Measurements from ENCODE around the gene C11orf24. TPM values are rescaled to one million over a fixed set of nuclear protein-coding genes. Genes with fewer than 3 reads are reported as not detected.

Gene C11orf24
- total and polyA plus RNA-seq, 9 of the 15 experiments (the other 6 are each of a cell fraction or from before 2014, with no cell fraction given): 2.0 to 65.2 (median 32.5) TPM

GRCh38 chr11:68306636-68307035 lies 34.9 kb upstream of the C11orf24 start:
- in situ Hi-C loops (cut with MboI): no loop called here
- peaks cover 1% of the 10 kb centered on the region; the same call in 1 of the 2 replicates for H3K9me3 ChIP-seq (replicated peaks; ENCODE audit: control insufficient read depth, insufficient read depth, low read depth, low read length)
- no peak overlapping the region for H2AFZ ChIP-seq (ENCODE audit: low read depth, low read length)
- DNase-seq (ENCODE audit: extremely low read depth in 1 of 4, low spot score in 3 of 4) (no peak), ATAC-seq (no peak), FAIRE-seq (peak; percentile 32)
- H3K9me1 ChIP-seq (ENCODE audit: control insufficient read depth, insufficient read depth, low read length): no peaks in the 10 kb centered on the region
- no peaks in the 10 kb centered on the region for H3K36me3 ChIP-seq (ENCODE audit: control insufficient read depth, insufficient read depth, low read length)
- ChIA-PET CTCF (ENCODE audit: low intra/inter-chr PET ratio) (no interaction called here), POLR2A (no interaction called here)
- intact Hi-C loops (cut with micrococcal nuclease): no loop called here
- 29% methylated on average over 2 of the region's 3 CpGs for WGBS (ENCODE audit: insufficient coverage, low coverage, missing lambda C conversion rate)
- no TSS peak for BruUV-seq (replicated peaks)
- no peaks in the 10 kb centered on the region for H3K27me3 ChIP-seq (ENCODE audit: control insufficient read depth in 2 of 2, insufficient read depth in 2 of 2, low read length in 2 of 2)
- no peak for TF ChIP-seq SP2 (IDR thresholded peaks at IDR 0.05; ENCODE audit: extremely low read depth, low read depth, low read length, poor library complexity, severe bottlenecking)
- no peak for TF ChIP-seq SNRNP70 (optimal IDR thresholded peaks at IDR 0.05; ENCODE audit: low read depth, low read length)
- no peak for TF ChIP-seq EZH2 (IDR thresholded peaks at IDR 0.05; ENCODE audit: borderline replicate concordance, low read depth, low read length)
- TF ChIP-seq ZNF274 (IDR thresholded peaks at IDR 0.05; ENCODE audit: borderline replicate concordance, low read depth, low read length): no peak
- no peak for TF ChIP-seq C11orf30 (IDR thresholded peaks at IDR 0.05; ENCODE audit: low read depth)
- no peak for TF ChIP-seq MTA2 (IDR thresholded peaks at IDR 0.05; ENCODE audit: low read depth)
- TF ChIP-seq FOXM1 (IDR thresholded peaks at IDR 0.05; ENCODE audit: low read depth): no peak
- TF ChIP-seq FOXM1 (CRISPR knock-in tag; IDR thresholded peaks at IDR 0.05; ENCODE audit: low read depth): no peak
- no peak for TF ChIP-seq GTF2F1 (IDR thresholded peaks at IDR 0.05; ENCODE audit: low read depth, low read length)
- no peak for TF ChIP-seq PPARD (CRISPR knock-in tag; IDR thresholded peaks at IDR 0.05)
- no peak for TF ChIP-seq ZKSCAN8 (CRISPR knock-in tag; IDR thresholded peaks at IDR 0.05)
- no peak for TF ChIP-seq SIN3A (IDR thresholded peaks at IDR 0.05; ENCODE audit: borderline replicate concordance in 2 of 2, control insufficient read depth in 1 of 2, low read depth in 2 of 2, low read length in 2 of 2)
- no peak for TF ChIP-seq ZNF696 (CRISPR knock-in tag; conservative IDR thresholded peaks at IDR 0.05)
- TF ChIP-seq MYNN (IDR thresholded peaks at IDR 0.05): no peak
- TF ChIP-seq MYNN (CRISPR knock-in tag; IDR thresholded peaks at IDR 0.05): no peak
- TF ChIP-seq TRIM25 (IDR thresholded peaks at IDR 0.05; ENCODE audit: borderline replicate concordance): no peak
- TF ChIP-seq CBX2 (IDR thresholded peaks at IDR 0.05; ENCODE audit: insufficient read depth, low read length, poor library complexity, severe bottlenecking): no peak
- peaks cover 6 to 14% of the 10 kb centered on the region in 2 experiments; a peak in 4 of 5 replicates for H3K4me1 ChIP-seq (replicated peaks in 1 of 2; ENCODE audit: control insufficient read depth in 2 of 2, insufficient read depth in 2 of 2, low read length in 2 of 2)
- no peaks in the 10 kb centered on the region for H3K79me2 ChIP-seq (ENCODE audit: control insufficient read depth, insufficient read depth, low read length)
- no peak overlapping the region for H3K4me3 ChIP-seq
- H3K27ac ChIP-seq (ENCODE audit: extremely low read depth, low read depth, low read length): no peak overlapping the region
- H3K4me2 ChIP-seq (ENCODE audit: insufficient read depth, low read length): no peak overlapping the region
- H4K20me1 ChIP-seq (replicated peaks; ENCODE audit: control insufficient read depth, insufficient read depth, low read length): no peaks in the 10 kb centered on the region
- H3K9ac ChIP-seq (ENCODE audit: insufficient read depth in 1 of 2, low read depth in 2 of 2, low read length in 2 of 2): no peak overlapping the region
